Keratinocyte (primary cell): Measurements from ENCODE around the gene MED29. TPM values are rescaled to one million over a fixed set of nuclear protein-coding genes. Genes with fewer than 3 reads are reported as not detected.
"Not testable (repeated sequence)": the region's sequence is repeated elsewhere in the genome, so short reads cannot be mapped to it uniquely, and the experiment has no call there.

ENCODE experiments used
- DNase-seq: peaks from one replicate; pipeline ENCODE4 v3.0.0-alpha.2; 2011; ENCODE audit warnings: low read depth, missing footprints, low spot score
- FAIRE-seq: peaks from 2 replicates; lab custom pipeline; 2011; peaks lifted over from hg19 to GRCh38; lab: Jason Lieb, UNC
- H2AFZ ChIP-seq: 2 replicates; pipeline ENCODE4 v1.6.0; 2012; ENCODE audit warnings: low read length, control low read depth, inconsistent platforms; ENCODE audit not compliant: control insufficient read depth
- H3K27ac ChIP-seq: 2 replicates; pipeline ENCODE4 v1.5.1; 2011; ENCODE audit warnings: low read length; ENCODE audit not compliant: control insufficient read depth, insufficient read depth
- H3K27me3 ChIP-seq: 3 replicates; pipeline ENCODE4 v1.6.0; 2011; ENCODE audit warnings: low read length; ENCODE audit not compliant: control insufficient read depth, insufficient read depth; ENCODE audit errors: extremely low read depth
- H3K36me3 ChIP-seq, 2 experiments: 2 replicates in 1 of 2; 3 replicates in 1 of 2; pipeline ENCODE4 v1.5.1; 2011; ENCODE audit warnings: low read length in 2 of 2, mild to moderate bottlenecking in 1 of 2; ENCODE audit not compliant: control insufficient read depth in 2 of 2, insufficient read depth in 2 of 2; ENCODE audit errors: extremely low read depth in 1 of 2
- H3K4me1 ChIP-seq: 3 replicates; pipeline ENCODE4 v1.5.1; 2011; ENCODE audit warnings: low read length; ENCODE audit not compliant: control insufficient read depth, insufficient read depth; ENCODE audit errors: extremely low read depth
- H3K4me2 ChIP-seq: 3 replicates; pipeline ENCODE4 v1.6.0; 2011; ENCODE audit warnings: low read depth, low read length; ENCODE audit not compliant: control insufficient read depth, insufficient read depth; ENCODE audit errors: extremely low read depth
- H3K4me3 ChIP-seq, 3 experiments: fragments of 200-600 bp in 1 of 3; sonication (generic) in 1 of 3; 2 replicates in 2 of 3; 3 replicates in 1 of 3; pipeline ENCODE4 v1.5.1; 2011 to 2016; ENCODE audit warnings: low read length in 3 of 3, mild to moderate bottlenecking in 3 of 3, control low read depth in 2 of 3, inconsistent platforms in 1 of 3, low read depth in 1 of 3, mixed read lengths in 1 of 3, mixed run types in 1 of 3, moderate library complexity in 1 of 3; ENCODE audit not compliant: control insufficient read depth in 2 of 3, insufficient read depth in 2 of 3; ENCODE audit errors: extremely low read depth in 1 of 3
- H3K79me2 ChIP-seq: 2 replicates; pipeline ENCODE4 v1.6.0; 2012; ENCODE audit warnings: low read length; ENCODE audit not compliant: control insufficient read depth, insufficient read depth
- H3K9ac ChIP-seq: 3 replicates; pipeline ENCODE4 v1.6.0; 2011; ENCODE audit warnings: low read length; ENCODE audit not compliant: control insufficient read depth, insufficient read depth; ENCODE audit errors: extremely low read depth
- H3K9me1 ChIP-seq: 3 replicates; pipeline ENCODE4 v1.6.0; 2011; ENCODE audit warnings: low read length; ENCODE audit not compliant: control insufficient read depth, insufficient read depth; ENCODE audit errors: extremely low read depth
- H3K9me3 ChIP-seq: 2 replicates; pipeline ENCODE4 v1.5.1; 2012; ENCODE audit warnings: low read depth, low read length; ENCODE audit not compliant: control insufficient read depth
- H4K20me1 ChIP-seq: 3 replicates; pipeline ENCODE4 v1.6.0; 2011; ENCODE audit warnings: low read length; ENCODE audit not compliant: control insufficient read depth, insufficient read depth; ENCODE audit errors: extremely low read depth
- EZH2 ChIP-seq: IDR thresholded peaks from one replicate; pipeline ENCODE4 v1.6.1; 2012; ENCODE audit warnings: inconsistent platforms, mild to moderate bottlenecking, low read length, moderate library complexity
- dilution Hi-C: fragments of 300-500 bp; cut with MboI; formaldehyde crosslinking; loops from one replicate; pipeline ENCODE4 v1.7.0; 2020; ENCODE audit warnings: low sequenced_read_pairs; ENCODE audit not compliant: extremely low pct_ligation_motif_present
- polyA plus RNA-seq, 5 experiments: library from polyadenylated mRNA; depleted of rRNA in 3 of 5; stranded (reverse) in 3 of 5; stranded (forward) in 1 of 5; unstranded in 1 of 5; fragments of >200 nt; gene quantifications; 1 replicate in 1 of 5; 2 replicates in 3 of 5; 3 replicates in 1 of 5; pipeline versions ENCODE4 v1.2.1 to v1.2.3, GENCODE V29; 2011 to 2012; ENCODE audit warnings: missing spikeins in 2 of 5, low read depth in 1 of 5, low replicate concordance in 1 of 5
- TF ChIP-seq, protein P1 (sequence below), 3 experiments: IDR thresholded peaks in 1 of 3; conservative IDR thresholded peaks in 1 of 3; optimal IDR thresholded peaks in 1 of 3; 2 replicates in 2 of 3; 3 replicates in 1 of 3; pipeline versions ENCODE3 to v1.5.1; 2011; ENCODE audit warnings: low read length in 3 of 3, mild to moderate bottlenecking in 3 of 3, moderate library complexity in 2 of 3, control low read depth in 1 of 3, inconsistent platforms in 1 of 3; ENCODE audit not compliant: insufficient read depth in 2 of 3; ENCODE audit errors: extremely low read depth in 1 of 3

Gene MED29
- polyA plus RNA-seq, 1 donor (not counting 4 experiments of a cell fraction or from before 2014, with no cell fraction given): 14.7 TPM

DNA sequence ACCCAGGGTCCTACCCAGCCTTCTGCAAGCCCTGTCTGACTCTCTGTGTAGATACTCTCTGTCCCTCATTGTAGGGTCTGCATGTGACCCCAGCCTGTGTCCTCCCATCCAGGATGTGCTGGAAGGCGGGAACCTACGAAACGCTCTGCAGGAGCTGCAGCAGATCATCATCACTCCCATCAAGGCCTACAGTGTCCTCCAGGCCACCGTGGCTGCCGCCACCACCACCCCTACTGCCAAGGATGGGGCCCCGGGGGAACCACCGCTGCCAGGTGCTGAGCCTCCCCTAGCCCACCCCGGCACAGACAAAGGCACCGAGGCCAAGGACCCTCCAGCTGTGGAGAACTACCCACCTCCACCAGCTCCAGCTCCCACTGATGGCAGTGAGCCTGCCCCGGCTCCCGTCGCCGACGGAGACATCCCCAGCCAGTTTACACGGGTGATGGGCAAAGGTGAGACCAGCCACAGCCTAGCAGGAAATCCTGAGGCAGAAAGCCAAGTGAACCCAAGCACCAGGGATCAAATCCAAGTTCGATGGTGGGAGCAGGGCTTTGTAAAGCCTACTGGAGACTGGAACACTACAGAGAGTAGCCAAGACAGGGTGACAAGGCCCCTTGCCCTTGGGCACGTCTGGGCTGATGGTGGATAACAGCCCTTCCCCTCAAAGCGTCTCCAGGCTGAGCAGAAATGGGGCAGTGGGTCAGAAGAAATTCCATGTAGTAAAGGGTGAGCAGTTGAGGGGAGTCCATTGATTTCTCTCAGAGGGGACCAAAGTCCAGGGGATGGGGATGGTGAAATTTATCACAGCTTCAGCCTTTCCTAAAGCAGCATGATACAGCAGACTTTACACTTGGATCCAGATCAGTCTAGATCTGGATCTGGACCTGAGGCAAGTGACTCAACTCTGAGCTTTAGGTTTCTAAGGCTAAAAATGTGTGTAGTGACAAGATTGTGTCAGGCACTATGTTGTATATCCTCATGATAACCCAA is 13.5 kb upstream of the MED29 start:
- H3K4me1 ChIP-seq: peaks cover 2% of the 10 kb centered on the region
- DNase-seq (no peak), FAIRE-seq (no peak)
- H3K4me2 ChIP-seq: no peak overlapping the region
- no peak overlapping the region for H3K9ac ChIP-seq
- H3K4me3 ChIP-seq: no peak overlapping the region
- H3K79me2 ChIP-seq: no peaks in the 10 kb centered on the region
- peaks cover 33 to 44% of the 10 kb centered on the region in 2 experiments for H3K36me3 ChIP-seq
- H4K20me1 ChIP-seq: peaks cover 2% of the 10 kb centered on the region
- dilution Hi-C loops: no loop called here
- H3K9me1 ChIP-seq: no peaks in the 10 kb centered on the region
- no peak overlapping the region for H2AFZ ChIP-seq
- H3K27ac ChIP-seq: no peak overlapping the region
- H3K27me3 ChIP-seq: no peaks in the 10 kb centered on the region
- H3K9me3 ChIP-seq: no peaks in the 10 kb centered on the region
- no peak for TF ChIP-seq EZH2
- TF ChIP-seq, protein P1, sequence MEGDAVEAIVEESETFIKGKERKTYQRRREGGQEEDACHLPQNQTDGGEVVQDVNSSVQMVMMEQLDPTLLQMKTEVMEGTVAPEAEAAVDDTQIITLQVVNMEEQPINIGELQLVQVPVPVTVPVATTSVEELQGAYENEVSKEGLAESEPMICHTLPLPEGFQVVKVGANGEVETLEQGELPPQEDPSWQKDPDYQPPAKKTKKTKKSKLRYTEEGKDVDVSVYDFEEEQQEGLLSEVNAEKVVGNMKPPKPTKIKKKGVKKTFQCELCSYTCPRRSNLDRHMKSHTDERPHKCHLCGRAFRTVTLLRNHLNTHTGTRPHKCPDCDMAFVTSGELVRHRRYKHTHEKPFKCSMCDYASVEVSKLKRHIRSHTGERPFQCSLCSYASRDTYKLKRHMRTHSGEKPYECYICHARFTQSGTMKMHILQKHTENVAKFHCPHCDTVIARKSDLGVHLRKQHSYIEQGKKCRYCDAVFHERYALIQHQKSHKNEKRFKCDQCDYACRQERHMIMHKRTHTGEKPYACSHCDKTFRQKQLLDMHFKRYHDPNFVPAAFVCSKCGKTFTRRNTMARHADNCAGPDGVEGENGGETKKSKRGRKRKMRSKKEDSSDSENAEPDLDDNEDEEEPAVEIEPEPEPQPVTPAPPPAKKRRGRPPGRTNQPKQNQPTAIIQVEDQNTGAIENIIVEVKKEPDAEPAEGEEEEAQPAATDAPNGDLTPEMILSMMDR (optimal IDR thresholded peaks at IDR 0.05 in 1 of 3, IDR thresholded peaks at IDR 0.05 in 1 of 3, conservative IDR thresholded peaks at IDR 0.05 in 1 of 3; ENCODE audit: extremely low read depth in 1 of 3, insufficient read depth in 2 of 3, low read length in 3 of 3): no peak

- H3K9me1 ChIP-seq, H3K9ac ChIP-seq, FAIRE-seq, DNase-seq, H3K27me3 ChIP-seq, H3K9me3 ChIP-seq, H3K4me2 ChIP-seq, H3K79me2 ChIP-seq, H4K20me1 ChIP-seq, dilution Hi-C loops, H3K27ac ChIP-seq, H3K4me3 ChIP-seq, H3K4me1 ChIP-seq, H2AFZ ChIP-seq: not testable (repeated sequence)
- H3K36me3 ChIP-seq: peaks cover 47 to 50% of the 10 kb centered on the region in 2 experiments
Measured at GRCh38 chr19:39379366-39379765, 11.8 kb upstream of the MED29 start.
